K562 (cell line): Measurements from ENCODE around the gene ACOT13. TPM values are rescaled to one million over a fixed set of nuclear protein-coding genes. Genes with fewer than 3 reads are reported as not detected.
A peak's percentile ranks its signal among the peaks of the same experiment; 100 is the strongest.

Experiments used
- CREB3L1 ChIP-seq: fragments of 450-650 bp; IDR thresholded peaks from 2 replicates; pipeline ENCODE4 v1.6.1; 2014; ENCODE audit warnings: low read depth, mild to moderate bottlenecking, moderate library complexity, borderline replicate concordance
- CREBBP ChIP-seq: IDR thresholded peaks from one replicate; pipeline ENCODE4 v1.6.1; 2012; ENCODE audit warnings: low read depth, mild to moderate bottlenecking, control low read depth, inconsistent platforms, low read length
- JUND ChIP-seq, 2 experiments: IDR thresholded peaks; 2 replicates in 1 of 2; 3 replicates in 1 of 2; pipeline ENCODE4 v1.6.1; 2011; ENCODE audit warnings: borderline replicate concordance in 2 of 2, low read depth in 2 of 2, low read length in 2 of 2, improper control_type of control experiment in 1 of 2, missing biosample characterization in 1 of 2, missing genetic modification characterization in 1 of 2, missing genetic modification reagents in 1 of 2
- PCBP1 ChIP-seq: fragments of 200-400 bp; formaldehyde crosslinking; IDR thresholded peaks from 2 replicates; pipeline ENCODE4 v1.6.1; 2018; ENCODE audit warnings: mild to moderate bottlenecking, low read depth, low read length; ENCODE audit not compliant: poor library complexity, severe bottlenecking
- PHB ChIP-seq: fragments of 250-450 bp; sonication (Bioruptor Pico); IDR thresholded peaks from 2 replicates; pipeline ENCODE4 v1.5.0; 2021
- PML ChIP-seq: IDR thresholded peaks from 2 replicates; pipeline ENCODE4 v1.6.1; 2012; ENCODE audit warnings: low read length, inconsistent platforms
- POLR2A ChIP-seq: fragments of 450-650 bp; conservative IDR thresholded peaks from 2 replicates; pipeline ENCODE4 v1.6.1; 2016
- SP2 ChIP-seq: IDR thresholded peaks from 2 replicates; pipeline ENCODE4 v1.6.1; 2011; ENCODE audit warnings: mild to moderate bottlenecking, low read depth, low read length, moderate library complexity; ENCODE audit not compliant: poor library complexity, severe bottlenecking; ENCODE audit errors: extremely low read depth
- SRSF1 ChIP-seq: fragments of 200-400 bp; formaldehyde crosslinking; IDR thresholded peaks from 2 replicates; pipeline ENCODE4 v1.6.1; 2017; ENCODE audit warnings: mild to moderate bottlenecking, low read depth, low read length, moderate library complexity
- THAP12 ChIP-seq: fragments of 250-450 bp; sonication (Bioruptor Pico); IDR thresholded peaks from 2 replicates; pipeline ENCODE4 v1.9.0; 2021; ENCODE audit warnings: mild to moderate bottlenecking, inconsistent platforms
- VEZF1 ChIP-seq: fragments of 200-800 bp; sonication (Bioruptor generic); IDR thresholded peaks from 2 replicates; pipeline ENCODE4 v1.6.1; 2017; ENCODE audit warnings: missing genetic modification characterization, missing compliant biosample characterization
- ZHX1 ChIP-seq: fragments of 150-350 bp; conservative IDR thresholded peaks from 2 replicates; pipeline ENCODE4 v1.6.1; 2014; ENCODE audit warnings: low read length
- ZNF134 ChIP-seq: fragments of 250-450 bp; sonication (Bioruptor Pico); conservative IDR thresholded peaks from 2 replicates; pipeline ENCODE4 v1.4.0; 2020
- ZNF395 ChIP-seq: fragments of 200-800 bp; sonication (Bioruptor generic); IDR thresholded peaks from 2 replicates; pipeline ENCODE4 v1.6.1; 2017; ENCODE audit warnings: missing genetic modification characterization, missing compliant biosample characterization
- polyA plus RNA-seq, 8 experiments: library from polyadenylated mRNA; depleted of rRNA in 4 of 8; stranded (reverse) in 5 of 8; unstranded in 3 of 8; fragments of >200 nt; fragmentation: Nextera tagmentation in 2 of 8; fragmentation: Illumina TruSeq in 1 of 8; extraction: Ambion mirVana in 2 of 8; extraction: Trizol in 1 of 8; gene quantifications; 2 replicates each; pipeline versions ENCODE4 v1.2.1 to v1.2.3, GENCODE V29; 2011 to 2014; ENCODE audit warnings: inconsistent platforms in 1 of 8, missing spikeins in 1 of 8
- total RNA-seq, 7 experiments: library from RNA; depleted of rRNA in 6 of 7; stranded (reverse); fragments of >200 nt in 6 of 7; fragmentation: Illumina TruSeq in 2 of 7; extraction: Trizol in 2 of 7; gene quantifications; 2 replicates each; pipeline versions ENCODE4 v1.2.1 to v1.2.3, GENCODE V29; 2011 to 2021; ENCODE audit warnings: low replicate concordance in 1 of 7

ACOT13 gene
- total and polyA plus RNA-seq, 9 of the 15 experiments (the other 6 are each of a cell fraction or from before 2014, with no cell fraction given), result 14.1 to 129 (median 65.7) TPM

- TF ChIP-seq CREBBP, result no peak
- peak; percentile 71 for TF ChIP-seq CREB3L1
- TF ChIP-seq ZNF134 (CRISPR knock-in tag), result no peak
- TF ChIP-seq PHB, result peak; percentile 70; the same call in 1 of the 2 replicates
- TF ChIP-seq PML, result peak; percentile 79
- TF ChIP-seq VEZF1 (CRISPR knock-in tag), result peak; percentile 65
- TF ChIP-seq THAP12 (CRISPR knock-in tag), result peak; percentile 89
- TF ChIP-seq JUND (IDR thresholded peaks at IDR 0.05; ENCODE audit: borderline replicate concordance, low read depth, low read length), result peak; percentile 73
- peak; percentile 70; the same call in 2 of the 3 replicates for TF ChIP-seq JUND (tag; IDR thresholded peaks at IDR 0.05; ENCODE audit: borderline replicate concordance, low read depth, low read length)
- TF ChIP-seq PCBP1, result peak; percentile 68
- TF ChIP-seq ZHX1, result peak; percentile 78; the same call in 1 of the 2 replicates
- TF ChIP-seq SP2, result peak; percentile 18
- no peak; the same call in 1 of the 2 replicates for TF ChIP-seq ZNF395 (CRISPR knock-in tag)
- TF ChIP-seq POLR2A, result peak; percentile 94
- TF ChIP-seq SRSF1, result no peak
These were observed at the start of gene ACOT13, which contains the start of gene TDP2 (continued) for GRCh38 chr6:24666641-24667377.
